GM18517 (cell line): ENCODE results near the gene ZNF189.

Experiments used
- ATAC-seq: cut with Tn5 transposase; IDR thresholded peaks from one replicate; pipeline ENCODE4 v1.9.1; 2021; ENCODE audit warnings: mild to moderate bottlenecking, moderate library complexity; ENCODE audit not compliant: unreplicated experiment

Gene ZNF189

GRCh38 chr9:101448680-101449070, 50.0 kb downstream of the ZNF189 start:
- no peak for ATAC-seq

- ATAC-seq = peak; percentile 97
Measured at GRCh38 chr9:101449071-101449721, 50.5 kb downstream of the ZNF189 start.

DNA sequence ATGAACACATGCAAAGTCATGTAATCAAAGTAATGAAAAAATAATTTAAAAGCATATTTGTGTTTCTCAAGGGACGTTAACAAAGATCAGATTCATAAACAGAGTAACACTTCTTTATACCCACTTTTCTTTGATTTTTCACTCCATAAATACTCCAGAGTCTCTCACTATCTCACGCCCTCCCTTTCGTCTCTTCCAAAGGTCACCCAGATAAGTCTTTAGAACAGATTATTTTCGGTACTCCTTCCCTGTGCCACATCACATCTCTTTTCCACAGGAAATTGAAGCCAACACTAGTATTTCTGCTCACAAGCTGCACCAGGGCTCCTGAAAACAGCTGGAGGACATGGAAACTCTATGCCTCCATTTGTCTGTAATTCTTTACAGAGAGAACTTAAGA, 52.3 kb downstream of the ZNF189 start:
- no peak for ATAC-seq

DNA sequence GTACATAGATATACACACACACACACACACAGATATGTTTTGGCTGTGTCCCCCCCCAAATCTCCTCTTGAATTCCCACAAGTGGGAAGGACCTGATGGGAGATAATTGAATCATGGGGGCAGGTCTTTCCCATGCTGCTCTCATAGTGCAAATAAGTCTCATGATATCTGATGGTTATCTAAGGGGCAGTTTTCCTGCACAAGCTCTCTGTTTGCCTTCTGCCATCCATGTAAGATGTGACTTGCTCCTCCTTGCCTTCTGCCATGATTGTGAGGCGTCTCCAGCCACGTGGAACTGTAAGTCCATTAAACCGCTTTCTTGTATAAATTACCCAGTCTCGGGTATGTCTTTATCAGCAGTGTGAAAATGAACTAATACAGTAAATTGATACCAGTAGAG, 52.8 kb downstream of the ZNF189 start:
- no peak for ATAC-seq

- ATAC-seq = no peak
Measured at GRCh38 chr9:101453776-101454570, 55.3 kb downstream of the ZNF189 start.

- ATAC-seq = no peak
Measured at GRCh38 chr9:101455656-101456240, 57.1 kb downstream of the ZNF189 start.

GRCh38 chr9:101457003-101457402, 58.4 kb downstream of the ZNF189 start:
- no peak for ATAC-seq

GRCh38 chr9:101458963-101459631, 60.4 kb downstream of the ZNF189 start:
- peak; percentile 90 for ATAC-seq
